K562 (cell line): ENCODE data around the gene SH3GL3.

Experiments used
- FOXK2 ChIP-seq, 2 experiments: fragments of 450-650 bp; IDR thresholded peaks in 1 of 2; conservative IDR thresholded peaks in 1 of 2; 2 replicates each; pipeline ENCODE4 v1.6.1; 2016; ENCODE audit warnings: low read depth in 2 of 2, mild to moderate bottlenecking in 1 of 2
- FOXP1 ChIP-seq: sonication (generic); formaldehyde crosslinking; IDR thresholded peaks from 2 replicates; pipeline ENCODE4 v1.8.0; 2022; ENCODE audit warnings: mild to moderate bottlenecking, missing genetic modification reagents
- GABPA ChIP-seq: fragments of 200-800 bp; sonication (Bioruptor generic); conservative IDR thresholded peaks from 2 replicates; pipeline ENCODE4 v1.6.1; 2016; ENCODE audit warnings: low read depth, missing genetic modification characterization, missing compliant biosample characterization
- HMG20B ChIP-seq: fragments of 250-450 bp; sonication (Bioruptor Pico); IDR thresholded peaks from 2 replicates; pipeline ENCODE4 v1.5.0; 2021; ENCODE audit warnings: mild to moderate bottlenecking
- SIN3A ChIP-seq, 2 experiments: fragments of 150-350 bp in 1 of 2; IDR thresholded peaks; 2 replicates each; pipeline ENCODE4 v1.6.1; 2011 to 2016; ENCODE audit warnings: borderline replicate concordance in 2 of 2, low read depth in 2 of 2, low read length in 2 of 2, mild to moderate bottlenecking in 2 of 2, moderate library complexity in 2 of 2; ENCODE audit not compliant: control insufficient read depth in 1 of 2
- TBP ChIP-seq: optimal IDR thresholded peaks from 2 replicates; pipeline ENCODE3; 2011; ENCODE audit warnings: low read depth, low read length, improper control_type of control experiment
- TF ChIP-seq, protein P1 (sequence below): fragments of 200-600 bp; sonication (generic); IDR thresholded peaks from one replicate; pipeline ENCODE4 v1.6.1; 2012; ENCODE audit warnings: mild to moderate bottlenecking, low read depth, low read length, inconsistent platforms
- TF ChIP-seq, protein P2 (sequence below): sonication (generic); formaldehyde crosslinking; IDR thresholded peaks from 2 replicates; pipeline ENCODE4 v1.9.0; 2022; ENCODE audit warnings: mild to moderate bottlenecking, missing genetic modification reagents

DNA sequence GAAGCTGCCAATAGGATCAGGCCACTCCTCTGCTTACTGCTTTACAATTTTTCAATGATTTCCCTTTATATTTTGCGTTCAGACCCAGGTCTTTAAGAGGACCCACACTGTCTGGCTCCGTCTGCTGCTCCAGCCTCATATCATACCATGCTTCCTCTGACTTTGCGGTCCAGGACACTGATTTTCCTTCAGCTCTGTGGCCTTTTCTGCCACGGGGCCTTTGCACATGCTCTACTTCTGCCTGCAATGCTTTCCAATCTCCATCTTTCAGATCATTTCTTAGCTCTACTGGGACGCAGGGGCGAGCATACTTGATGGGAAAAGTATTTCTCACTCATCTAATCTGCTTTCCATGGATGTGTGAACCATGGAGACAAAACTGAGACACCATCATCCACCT is 23.0 kb upstream of the SH3GL3 start:
- TF ChIP-seq, protein P1, sequence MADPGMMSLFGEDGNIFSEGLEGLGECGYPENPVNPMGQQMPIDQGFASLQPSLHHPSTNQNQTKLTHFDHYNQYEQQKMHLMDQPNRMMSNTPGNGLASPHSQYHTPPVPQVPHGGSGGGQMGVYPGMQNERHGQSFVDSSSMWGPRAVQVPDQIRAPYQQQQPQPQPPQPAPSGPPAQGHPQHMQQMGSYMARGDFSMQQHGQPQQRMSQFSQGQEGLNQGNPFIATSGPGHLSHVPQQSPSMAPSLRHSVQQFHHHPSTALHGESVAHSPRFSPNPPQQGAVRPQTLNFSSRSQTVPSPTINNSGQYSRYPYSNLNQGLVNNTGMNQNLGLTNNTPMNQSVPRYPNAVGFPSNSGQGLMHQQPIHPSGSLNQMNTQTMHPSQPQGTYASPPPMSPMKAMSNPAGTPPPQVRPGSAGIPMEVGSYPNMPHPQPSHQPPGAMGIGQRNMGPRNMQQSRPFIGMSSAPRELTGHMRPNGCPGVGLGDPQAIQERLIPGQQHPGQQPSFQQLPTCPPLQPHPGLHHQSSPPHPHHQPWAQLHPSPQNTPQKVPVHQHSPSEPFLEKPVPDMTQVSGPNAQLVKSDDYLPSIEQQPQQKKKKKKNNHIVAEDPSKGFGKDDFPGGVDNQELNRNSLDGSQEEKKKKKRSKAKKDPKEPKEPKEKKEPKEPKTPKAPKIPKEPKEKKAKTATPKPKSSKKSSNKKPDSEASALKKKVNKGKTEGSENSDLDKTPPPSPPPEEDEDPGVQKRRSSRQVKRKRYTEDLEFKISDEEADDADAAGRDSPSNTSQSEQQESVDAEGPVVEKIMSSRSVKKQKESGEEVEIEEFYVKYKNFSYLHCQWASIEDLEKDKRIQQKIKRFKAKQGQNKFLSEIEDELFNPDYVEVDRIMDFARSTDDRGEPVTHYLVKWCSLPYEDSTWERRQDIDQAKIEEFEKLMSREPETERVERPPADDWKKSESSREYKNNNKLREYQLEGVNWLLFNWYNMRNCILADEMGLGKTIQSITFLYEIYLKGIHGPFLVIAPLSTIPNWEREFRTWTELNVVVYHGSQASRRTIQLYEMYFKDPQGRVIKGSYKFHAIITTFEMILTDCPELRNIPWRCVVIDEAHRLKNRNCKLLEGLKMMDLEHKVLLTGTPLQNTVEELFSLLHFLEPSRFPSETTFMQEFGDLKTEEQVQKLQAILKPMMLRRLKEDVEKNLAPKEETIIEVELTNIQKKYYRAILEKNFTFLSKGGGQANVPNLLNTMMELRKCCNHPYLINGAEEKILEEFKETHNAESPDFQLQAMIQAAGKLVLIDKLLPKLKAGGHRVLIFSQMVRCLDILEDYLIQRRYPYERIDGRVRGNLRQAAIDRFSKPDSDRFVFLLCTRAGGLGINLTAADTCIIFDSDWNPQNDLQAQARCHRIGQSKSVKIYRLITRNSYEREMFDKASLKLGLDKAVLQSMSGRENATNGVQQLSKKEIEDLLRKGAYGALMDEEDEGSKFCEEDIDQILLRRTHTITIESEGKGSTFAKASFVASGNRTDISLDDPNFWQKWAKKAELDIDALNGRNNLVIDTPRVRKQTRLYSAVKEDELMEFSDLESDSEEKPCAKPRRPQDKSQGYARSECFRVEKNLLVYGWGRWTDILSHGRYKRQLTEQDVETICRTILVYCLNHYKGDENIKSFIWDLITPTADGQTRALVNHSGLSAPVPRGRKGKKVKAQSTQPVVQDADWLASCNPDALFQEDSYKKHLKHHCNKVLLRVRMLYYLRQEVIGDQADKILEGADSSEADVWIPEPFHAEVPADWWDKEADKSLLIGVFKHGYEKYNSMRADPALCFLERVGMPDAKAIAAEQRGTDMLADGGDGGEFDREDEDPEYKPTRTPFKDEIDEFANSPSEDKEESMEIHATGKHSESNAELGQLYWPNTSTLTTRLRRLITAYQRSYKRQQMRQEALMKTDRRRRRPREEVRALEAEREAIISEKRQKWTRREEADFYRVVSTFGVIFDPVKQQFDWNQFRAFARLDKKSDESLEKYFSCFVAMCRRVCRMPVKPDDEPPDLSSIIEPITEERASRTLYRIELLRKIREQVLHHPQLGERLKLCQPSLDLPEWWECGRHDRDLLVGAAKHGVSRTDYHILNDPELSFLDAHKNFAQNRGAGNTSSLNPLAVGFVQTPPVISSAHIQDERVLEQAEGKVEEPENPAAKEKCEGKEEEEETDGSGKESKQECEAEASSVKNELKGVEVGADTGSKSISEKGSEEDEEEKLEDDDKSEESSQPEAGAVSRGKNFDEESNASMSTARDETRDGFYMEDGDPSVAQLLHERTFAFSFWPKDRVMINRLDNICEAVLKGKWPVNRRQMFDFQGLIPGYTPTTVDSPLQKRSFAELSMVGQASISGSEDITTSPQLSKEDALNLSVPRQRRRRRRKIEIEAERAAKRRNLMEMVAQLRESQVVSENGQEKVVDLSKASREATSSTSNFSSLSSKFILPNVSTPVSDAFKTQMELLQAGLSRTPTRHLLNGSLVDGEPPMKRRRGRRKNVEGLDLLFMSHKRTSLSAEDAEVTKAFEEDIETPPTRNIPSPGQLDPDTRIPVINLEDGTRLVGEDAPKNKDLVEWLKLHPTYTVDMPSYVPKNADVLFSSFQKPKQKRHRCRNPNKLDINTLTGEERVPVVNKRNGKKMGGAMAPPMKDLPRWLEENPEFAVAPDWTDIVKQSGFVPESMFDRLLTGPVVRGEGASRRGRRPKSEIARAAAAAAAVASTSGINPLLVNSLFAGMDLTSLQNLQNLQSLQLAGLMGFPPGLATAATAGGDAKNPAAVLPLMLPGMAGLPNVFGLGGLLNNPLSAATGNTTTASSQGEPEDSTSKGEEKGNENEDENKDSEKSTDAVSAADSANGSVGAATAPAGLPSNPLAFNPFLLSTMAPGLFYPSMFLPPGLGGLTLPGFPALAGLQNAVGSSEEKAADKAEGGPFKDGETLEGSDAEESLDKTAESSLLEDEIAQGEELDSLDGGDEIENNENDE, result no peak
- TF ChIP-seq SIN3A (IDR thresholded peaks at IDR 0.05; ENCODE audit: borderline replicate concordance in 2 of 2, control insufficient read depth in 1 of 2, low read depth in 2 of 2, low read length in 2 of 2) (no peak), HMG20B (CRISPR knock-in tag) (no peak), FOXP1 (CRISPR knock-in tag) (no peak), TBP (no peak), GABPA (tag) (no peak), FOXK2 (conservative IDR thresholded peaks at IDR 0.05 in 1 of 2, IDR thresholded peaks at IDR 0.05 in 1 of 2; ENCODE audit: low read depth in 2 of 2) (no peak)
- TF ChIP-seq, protein P2, sequence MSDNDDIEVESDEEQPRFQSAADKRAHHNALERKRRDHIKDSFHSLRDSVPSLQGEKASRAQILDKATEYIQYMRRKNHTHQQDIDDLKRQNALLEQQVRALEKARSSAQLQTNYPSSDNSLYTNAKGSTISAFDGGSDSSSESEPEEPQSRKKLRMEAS (CRISPR knock-in tag), result no peak
